Superior temporal gyrus (tissue), 1 donor: ENCODE results near the gene KDM4C.
"Not testable (repeated sequence)": the region's sequence is repeated elsewhere in the genome, so short reads cannot be mapped to it uniquely, and the experiment has no call there.

Experiments
- DNase-seq: peaks from one replicate; pipeline ENCODE4 v3.0.0-alpha.2; 2016; ENCODE audit errors: extremely low spot score

The KDM4C gene

DNA sequence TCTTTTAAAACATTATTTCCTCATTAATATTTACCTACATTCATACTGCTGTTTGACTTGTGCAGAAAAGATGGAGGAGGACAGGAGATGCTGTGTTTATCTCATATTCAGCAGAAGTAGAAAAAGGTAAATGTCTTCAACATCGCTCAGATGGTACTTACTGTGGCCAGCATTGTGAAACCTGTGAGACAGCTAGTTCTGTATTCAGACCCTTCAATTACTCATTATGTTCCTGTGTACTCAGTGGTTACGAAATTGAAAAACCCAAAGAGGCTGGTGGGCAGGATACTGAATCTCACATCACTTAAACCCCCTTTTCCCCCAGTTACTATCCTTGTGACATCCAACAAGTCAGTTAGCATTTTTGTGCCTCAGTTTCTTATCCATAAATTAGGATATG is 216.0 kb downstream of the KDM4C start:
- DNase-seq: no peak

DNA sequence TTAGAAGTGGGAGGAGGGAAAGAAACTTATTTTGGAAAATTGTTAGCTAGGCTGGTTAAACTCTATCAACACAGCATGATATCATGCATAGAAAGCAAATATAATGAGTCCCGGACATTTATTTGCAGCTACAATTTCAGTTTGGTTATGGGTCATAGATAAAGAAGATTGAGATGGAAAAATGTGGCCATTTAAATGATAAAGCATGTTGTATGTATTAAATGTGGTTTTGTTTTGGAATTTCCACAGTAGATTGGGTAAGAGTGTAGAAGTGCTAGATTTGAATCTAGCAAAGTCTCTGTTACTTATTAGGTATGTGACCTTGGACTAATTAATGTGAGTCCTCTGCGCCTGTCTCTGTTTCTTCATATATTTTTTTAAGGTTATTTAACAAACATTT is 217.4 kb downstream of the KDM4C start:
- DNase-seq: no peak

DNA sequence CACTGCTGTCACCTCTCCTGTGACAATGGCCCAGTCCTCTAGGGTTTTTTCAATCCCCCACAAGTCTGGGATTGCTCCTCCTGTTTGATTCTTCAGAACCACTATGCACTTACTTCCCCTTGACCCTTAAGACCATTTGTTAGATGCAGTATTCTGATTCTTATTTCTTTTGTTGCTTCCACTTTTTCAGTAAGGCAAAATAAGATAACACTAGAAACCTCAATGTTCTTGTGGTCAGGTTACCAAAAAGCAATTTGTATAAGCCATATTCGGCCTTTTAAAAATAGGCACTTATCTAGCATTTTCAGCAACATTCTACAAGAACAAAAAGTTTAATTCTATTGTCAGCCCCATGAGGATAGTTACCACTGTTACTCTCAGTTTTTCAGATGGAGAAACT is 220.0 kb downstream of the KDM4C start:
- no peak for DNase-seq

DNA sequence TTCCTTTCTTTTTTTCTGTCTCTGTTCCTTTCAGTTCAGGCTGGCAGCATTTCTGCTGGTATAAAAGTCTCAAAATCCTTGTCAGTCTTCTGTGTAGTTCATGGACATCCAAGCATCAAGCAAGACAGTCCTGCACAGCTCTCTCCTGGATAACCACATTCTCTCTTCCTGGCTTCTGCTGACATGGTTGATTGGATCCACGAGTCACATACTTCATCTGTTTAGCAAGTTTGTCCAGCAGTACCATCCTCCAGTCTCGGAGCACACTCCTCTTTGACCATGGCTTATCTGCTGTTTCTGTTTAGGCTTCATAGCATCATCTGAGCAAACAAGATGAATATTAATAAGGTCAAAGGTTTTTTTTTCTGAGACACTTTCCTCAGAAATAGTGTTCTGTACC is 220.8 kb downstream of the KDM4C start:
- DNase-seq: no peak

DNA sequence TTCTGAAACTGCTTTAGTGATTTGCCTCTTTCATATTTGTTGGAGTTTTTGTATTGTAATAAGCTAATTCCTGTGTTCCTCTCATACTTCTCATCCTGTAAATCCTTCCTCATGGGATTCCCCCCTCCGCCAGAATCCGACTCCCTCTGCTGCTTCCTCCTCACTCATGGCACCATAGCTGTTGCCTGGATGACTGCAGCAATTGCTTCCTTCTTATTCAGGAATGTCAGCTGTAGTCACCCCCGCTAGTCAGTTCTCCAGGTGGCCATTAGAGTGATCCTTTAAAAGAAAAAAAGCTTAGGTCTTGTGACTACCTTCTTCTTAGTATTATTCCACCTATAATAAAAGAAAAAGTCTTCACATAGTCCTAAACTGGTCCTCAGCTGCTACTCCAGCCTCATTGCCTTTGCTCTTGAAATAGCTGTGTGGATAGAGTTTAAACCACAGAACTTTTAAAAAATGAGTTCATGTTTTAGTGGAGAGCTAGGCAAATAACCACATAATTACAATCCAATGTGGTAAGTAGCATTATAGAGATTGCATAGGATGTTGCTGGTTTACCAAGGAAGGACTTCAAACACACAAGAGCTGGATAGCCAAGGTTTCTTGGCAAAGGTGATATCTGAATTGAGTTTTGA is 227.3 kb downstream of the KDM4C start:
- no peak for DNase-seq

DNA sequence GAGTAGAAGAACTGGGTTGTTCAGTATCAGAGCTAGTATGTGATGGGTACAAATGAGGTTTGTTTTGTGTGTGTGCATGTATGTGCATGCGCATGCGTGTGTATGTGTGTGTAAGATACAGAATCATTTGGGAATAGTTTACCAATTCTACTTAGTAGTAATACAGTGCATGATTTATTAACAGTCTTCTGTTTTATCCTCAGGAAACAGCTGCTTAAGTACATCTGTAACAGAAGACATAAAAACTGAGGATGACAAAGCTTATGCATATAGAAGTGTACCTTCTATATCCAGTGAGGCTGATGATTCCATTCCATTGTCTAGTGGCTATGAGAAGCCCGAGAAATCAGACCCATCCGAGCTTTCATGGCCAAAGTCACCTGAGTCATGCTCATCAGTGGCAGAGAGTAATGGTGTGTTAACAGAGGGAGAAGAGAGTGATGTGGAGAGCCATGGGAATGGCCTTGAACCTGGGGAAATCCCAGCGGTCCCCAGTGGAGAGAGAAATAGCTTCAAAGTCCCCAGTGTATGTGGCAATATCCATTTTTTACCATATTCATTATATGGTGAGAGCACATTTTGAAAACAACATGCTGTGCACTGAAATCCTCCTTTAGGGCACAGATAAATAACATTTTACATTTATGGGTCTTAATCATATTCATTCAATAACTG is 228.5 kb downstream of the KDM4C start:
- no peak for DNase-seq

DNA sequence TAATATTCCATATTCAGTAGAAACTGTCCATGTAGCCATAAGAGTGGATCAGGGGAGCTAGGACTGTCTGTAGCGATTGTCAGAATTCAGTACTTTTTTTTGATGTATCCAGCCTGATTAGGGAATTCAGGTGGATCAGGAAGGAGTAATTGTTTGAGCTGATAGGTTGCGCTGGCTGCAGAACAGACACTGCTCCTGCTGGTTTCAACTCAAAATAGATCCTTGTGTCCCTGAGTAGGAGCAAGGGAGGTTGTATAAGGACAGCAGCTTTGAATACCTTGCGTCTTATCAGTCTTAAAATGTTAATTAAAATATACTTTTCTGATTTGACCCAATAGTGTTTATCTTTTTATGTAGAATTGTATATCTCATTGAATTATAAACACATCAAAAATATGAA is 229.6 kb downstream of the KDM4C start:
- DNase-seq: no peak

DNA sequence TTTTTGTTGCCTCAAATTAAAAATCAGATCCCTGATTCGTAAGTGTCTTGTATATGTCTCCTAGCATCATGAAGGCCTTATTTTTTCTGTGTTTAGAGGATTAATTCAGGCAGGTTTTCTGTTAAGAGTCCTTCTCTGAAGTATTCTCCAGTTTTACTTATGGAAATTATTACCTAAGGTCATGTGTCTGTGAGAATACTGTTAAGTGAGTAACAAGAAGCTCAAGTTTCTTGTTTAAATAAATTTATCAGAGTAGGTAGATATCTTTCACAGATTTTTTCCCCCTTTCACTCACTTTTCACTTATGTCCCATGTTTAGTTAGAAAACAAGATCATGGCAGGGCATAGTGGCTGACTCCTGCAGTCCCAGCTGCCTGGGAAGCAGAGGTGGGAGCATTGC is 233.6 kb downstream of the KDM4C start:
- no peak for DNase-seq

DNA sequence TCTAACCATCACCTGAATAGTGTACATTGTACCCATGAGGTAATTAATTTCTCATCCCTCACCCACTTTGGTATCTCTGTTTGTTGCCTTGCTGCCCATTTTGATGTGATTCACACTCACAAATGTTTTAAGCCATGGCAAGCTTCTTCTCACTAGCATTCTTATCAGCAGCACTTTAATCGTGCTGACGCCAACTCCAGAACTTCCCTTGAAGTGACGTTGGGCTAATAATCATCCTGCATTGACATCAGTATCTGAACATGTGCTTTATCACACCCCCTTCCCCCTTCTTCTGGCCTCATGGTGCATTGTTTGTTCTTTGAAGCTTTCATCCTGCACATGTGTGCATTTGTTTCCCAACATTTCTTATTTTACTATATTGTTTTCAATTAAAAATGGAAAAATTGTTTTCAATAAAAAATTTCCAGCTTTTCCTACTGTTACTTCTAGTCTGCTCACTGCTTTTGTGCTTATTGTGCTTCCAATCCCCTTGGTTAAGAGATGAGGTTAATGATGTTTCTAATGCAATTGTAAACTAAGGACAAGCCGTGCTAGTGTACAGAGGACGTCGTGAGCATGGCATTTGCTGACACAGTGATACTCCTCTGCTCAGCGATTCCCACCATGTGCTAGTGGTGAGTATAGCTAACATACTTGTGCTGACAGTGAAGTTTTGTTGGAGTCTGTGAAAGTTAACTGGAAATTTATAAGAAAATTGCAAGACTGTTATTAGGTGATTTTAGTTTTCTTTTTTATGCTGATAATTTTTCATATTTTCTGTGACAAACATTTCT is 238.5 kb downstream of the KDM4C start:
- no peak for DNase-seq

DNA sequence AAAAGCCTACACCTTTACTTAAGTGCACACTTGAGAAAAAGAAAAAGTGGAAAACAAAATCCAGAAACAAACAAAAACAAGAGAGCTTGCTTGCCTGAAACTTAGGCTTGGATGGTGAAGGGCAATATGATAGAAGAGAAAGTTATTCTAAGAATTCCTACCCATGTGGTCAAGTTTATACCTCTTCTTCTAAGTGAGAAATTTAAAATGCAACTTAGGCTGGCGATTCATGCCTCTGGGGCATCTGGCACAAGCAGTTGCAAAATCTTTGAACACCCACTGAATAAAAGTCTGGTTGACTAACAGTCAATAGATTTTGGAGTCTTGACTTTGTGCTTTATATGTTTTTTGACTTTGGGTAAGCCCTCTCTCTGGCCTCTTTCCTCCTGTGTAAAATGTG is 239.6 kb downstream of the KDM4C start:
- DNase-seq: no peak

DNA sequence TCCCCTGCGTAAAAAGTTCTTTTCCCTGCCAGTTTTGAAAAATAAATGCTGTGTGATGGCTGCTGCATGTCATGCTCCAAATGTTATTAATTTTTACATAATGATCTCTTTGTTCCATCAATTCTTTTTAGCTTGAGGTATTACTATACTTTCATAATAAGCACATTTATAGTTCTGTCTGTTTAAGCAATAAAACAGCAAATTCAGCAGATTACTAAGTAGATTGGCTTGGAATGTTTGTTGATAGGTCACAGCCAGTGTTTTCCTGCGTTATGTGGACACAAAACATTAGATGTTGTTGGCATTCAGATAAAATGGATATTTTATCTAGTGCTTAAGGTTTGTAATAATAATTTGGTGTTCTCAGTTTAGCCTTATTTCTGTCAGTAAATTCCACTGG is 242.0 kb downstream of the KDM4C start:
- DNase-seq: no peak

DNA sequence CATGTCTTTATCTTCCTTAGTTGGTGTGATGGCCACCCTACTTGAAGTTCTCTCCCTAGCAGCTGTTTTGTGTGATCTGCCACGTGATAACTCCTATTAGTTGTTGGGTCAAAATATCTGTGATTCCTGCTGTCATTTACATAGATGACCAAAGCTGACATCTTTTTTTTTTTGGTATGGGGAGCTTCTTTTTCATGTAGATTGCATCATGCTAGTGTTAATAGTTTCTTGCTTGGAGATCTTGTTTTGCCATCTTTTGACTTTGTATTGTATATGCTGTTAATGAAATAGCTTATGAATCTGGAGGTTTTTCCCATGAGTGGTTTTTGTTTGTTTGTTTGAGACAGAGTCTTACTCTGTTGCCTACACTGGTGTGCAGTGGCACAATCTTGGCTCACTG is 243.8 kb downstream of the KDM4C start:
- no peak for DNase-seq

DNA sequence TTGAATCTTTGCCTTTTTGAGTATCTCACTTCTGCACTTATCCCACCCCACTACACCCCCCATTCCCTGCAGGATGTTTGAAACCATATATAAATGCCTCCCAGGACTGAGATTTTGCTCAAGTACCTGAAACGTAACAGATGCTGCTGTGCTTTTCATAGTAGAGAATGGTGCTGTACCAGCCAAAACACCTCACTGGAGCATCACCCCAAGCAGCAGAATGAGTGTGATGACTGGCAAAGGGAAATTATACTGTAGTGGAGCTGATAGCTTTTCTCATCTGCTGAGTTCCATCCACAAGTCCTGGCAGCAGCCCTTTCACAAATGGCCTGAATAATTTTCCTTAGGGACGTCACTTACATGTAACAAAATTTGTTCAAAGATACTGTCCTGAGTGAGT is 246.1 kb downstream of the KDM4C start:
- DNase-seq: no peak

DNA sequence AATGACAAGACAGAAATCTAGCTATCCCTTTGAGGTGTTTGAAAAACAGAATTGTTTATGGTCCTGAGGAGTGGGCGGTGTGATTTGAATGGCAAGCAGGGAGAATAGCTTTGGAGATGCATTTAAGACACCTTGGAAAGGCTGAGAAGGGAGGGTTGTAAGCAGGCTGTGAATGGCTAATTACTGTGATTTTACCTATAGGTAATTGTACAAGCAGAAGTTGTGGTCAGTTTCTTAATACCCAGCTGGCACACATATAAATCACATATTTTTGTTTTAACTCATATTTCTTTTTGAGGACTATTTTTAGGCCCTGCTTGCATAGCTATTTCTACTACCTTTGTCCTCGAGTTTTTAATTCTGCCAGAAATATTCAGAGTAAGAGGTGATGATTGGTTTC is 248.6 kb downstream of the KDM4C start:
- no peak for DNase-seq

DNA sequence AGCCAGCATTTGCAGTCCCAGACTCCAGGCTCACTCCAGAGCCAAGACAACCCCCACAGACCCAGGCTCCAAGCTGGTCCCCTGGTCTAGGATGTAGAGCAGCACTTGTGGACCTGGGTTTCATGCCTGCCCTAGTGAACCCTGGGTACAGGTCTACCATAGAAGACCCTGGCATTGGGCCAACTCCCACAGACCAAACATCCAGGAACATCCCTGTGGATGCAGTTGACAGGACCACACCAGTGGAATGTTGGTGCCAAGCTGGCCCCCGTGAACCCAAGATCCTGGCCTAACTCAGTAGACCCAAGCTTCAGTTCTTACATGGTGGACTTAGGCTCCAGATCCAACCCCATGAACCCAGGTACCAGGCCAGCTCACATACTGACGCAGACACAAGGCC is 250.6 kb downstream of the KDM4C start:
- no peak for DNase-seq

DNA sequence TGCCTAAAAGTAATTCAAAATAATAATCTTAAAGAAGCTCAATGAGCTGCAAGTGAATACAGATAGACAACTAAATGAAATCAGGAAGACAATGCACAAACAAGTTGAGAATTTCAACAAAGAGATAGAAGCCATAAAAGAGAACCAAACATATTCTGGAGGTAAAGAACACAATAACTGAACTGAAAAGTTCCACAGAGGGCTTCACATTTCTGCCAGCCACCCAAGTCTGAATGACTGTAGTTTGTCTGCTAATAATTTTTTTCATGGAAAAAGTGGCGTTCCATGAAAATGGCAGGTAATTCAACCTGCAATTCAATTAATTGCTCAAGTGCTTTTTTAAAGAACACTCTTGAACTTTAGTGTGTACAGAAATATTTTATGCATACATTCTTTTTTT is 251.3 kb downstream of the KDM4C start:
- no peak for DNase-seq

DNA sequence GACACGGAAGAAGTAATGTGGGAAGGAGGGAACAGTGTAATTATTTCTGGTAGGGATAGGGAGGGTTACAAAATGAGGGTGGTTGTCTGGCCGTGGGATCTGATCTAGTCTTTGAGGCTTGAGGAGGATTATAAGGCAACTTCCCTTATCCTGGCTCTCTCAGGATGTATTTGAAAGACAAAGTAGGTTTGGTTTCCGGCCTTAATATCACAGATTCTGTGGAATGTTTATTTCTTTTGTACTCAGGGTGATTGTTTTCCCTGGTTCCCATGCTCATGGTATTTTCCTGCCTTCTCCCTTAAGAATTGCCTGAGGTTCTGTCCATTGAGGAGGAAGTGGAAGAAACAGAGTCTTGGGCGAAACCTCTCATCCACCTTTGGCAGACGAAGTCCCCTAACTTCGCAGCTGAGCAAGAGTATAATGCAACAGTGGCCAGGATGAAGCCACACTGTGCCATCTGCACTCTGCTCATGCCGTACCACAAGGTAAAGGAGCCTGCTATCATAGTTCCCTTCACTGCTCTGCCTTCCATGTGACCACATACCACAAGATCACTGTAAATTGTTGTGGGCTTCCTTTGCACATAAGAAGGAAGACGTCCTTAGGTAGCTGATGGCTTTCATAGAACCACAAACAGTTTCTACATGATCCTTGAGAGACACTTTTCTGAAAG is 253.8 kb downstream of the KDM4C start:
- DNase-seq: no peak

DNA sequence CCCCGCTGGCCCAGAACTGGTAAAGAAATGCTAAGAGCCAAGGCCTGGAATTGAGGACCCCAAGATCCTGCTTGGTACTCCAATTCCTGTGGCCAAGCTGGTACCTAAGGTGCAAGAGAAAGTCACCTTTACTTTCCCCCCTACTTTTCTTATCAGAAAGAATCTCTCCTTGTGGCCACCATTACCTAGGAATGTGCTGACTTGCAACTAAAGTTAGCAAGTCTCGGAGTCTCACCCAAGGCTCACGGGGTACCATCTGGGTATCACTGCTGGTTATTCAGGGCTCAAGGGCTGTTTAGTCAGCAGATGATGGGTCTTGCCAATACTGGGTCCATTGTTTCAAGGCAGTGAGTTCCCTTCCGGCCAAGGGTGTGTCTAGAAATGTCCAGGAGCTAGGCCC is 270.2 kb downstream of the KDM4C start:
- DNase-seq: no peak

DNA sequence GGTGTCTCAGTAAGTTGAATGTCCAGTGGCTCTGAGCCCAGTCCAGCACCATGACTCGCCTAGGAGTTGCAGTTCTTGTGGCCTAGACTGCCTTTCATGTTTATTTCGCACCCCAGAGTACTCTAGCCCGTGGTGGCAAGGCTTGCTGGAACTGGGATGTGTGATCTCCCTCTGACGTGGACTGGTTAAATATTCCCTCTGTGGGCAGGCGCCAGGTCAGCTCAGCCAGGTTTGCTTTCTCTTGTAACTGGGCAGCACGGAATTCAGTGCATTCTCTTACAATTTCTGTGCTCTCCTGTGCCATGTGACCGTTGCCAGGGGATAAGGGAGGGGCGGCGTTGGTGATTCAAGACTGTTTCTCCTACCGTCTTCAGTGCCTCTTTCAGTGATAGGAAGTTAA is 270.8 kb downstream of the KDM4C start:
- DNase-seq: no peak

DNA sequence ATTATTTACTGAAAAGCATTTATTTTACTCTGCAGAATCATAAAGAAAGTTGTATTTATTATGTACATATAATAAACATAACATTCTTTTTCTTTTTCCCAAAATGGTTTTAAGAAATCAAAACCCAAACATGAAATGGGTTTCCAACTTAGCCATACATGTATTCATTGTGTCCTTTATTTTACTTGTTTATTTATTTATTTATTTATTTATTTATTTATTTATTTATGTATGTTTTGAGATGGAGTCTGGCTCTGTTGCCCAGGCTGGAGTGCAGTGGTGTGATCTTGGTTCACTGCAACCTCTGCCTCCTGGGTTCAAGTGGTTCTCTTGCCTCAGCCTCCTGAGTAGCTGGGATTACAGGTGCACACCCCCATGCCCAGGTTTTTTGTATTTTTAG is 273.2 kb downstream of the KDM4C start:
- not testable (repeated sequence) for DNase-seq

DNA sequence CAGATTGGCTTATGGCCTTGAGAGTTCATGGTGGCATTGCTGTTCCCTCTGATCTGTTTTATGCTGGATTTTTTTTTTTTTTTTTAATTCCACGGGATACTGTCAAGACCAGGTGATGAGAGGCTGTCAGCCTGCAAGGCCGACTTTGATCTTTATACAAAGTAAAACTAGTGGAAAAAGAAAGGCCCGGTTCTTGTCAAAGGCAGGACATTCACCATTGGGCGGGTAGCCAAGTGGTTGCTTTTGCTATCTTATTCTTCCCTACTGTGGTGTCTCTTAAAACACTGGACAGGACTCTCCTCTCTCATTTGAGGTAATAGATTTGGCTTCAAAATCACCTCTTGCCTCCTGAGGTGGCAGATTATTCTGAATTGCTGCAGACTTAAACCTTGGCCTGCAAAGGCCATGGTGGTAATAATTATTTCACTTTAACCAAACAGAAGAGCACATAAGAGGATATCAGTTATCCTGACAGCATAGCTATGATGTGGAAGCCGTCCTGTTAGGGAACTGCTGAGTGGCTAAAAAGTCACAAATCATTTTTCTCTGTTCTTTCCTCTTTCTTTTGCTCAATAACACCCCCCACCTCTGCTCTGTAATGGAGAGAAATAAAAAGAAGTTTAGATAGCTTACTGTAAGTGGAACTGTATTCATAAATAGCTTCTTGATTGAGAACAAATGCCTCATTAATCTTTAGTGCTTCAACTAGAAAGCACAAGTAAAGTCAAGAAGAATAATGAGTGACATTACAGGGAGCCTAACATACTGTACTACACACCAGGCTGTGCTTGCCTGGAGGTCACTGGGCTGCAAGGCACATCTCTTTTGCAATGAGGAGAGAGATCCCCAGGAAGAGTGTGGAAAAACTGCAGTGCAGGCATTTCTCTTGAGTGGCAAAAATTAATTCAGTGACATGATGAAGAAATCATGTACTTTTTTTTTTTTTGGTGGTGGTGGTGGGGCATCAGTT is 275.6 kb downstream of the KDM4C start:
- no peak for DNase-seq
